GM18505 (cell line): Measurements from ENCODE around the gene KLK10.

Experiments used
- ATAC-seq: cut with Tn5 transposase; IDR thresholded peaks from one replicate; pipeline ENCODE4 v1.9.1; 2021; ENCODE audit not compliant: unreplicated experiment
- POLR2A ChIP-seq: IDR thresholded peaks from 4 replicates; pipeline ENCODE4 v1.6.1; 2011; ENCODE audit warnings: borderline replicate concordance; ENCODE audit not compliant: insufficient read depth, insufficient read length; ENCODE audit errors: extremely low read depth

Gene KLK10

GRCh38 chr19:51020988-51021651 is 1.6 kb upstream of the KLK10 start:
- ATAC-seq = no peak
- TF ChIP-seq POLR2A = no peak

GRCh38 chr19:51018745-51019543 is 565 bp downstream of the KLK10 start:
- no peak for TF ChIP-seq POLR2A
- ATAC-seq = no peak

GRCh38 chr19:51016798-51017683 is 2.5 kb downstream of the KLK10 start:
- ATAC-seq = no peak
- no peak for TF ChIP-seq POLR2A

GRCh38 chr19:51015691-51016267 is 3.7 kb downstream of the KLK10 start:
- TF ChIP-seq POLR2A = no peak
- no peak for ATAC-seq

GRCh38 chr19:51014242-51014641 is 5.3 kb downstream of the KLK10 start:
- no peak for TF ChIP-seq POLR2A
- no peak for ATAC-seq

GRCh38 chr19:51012661-51013190 is 6.8 kb downstream of the KLK10 start:
- ATAC-seq = no peak
- no peak for TF ChIP-seq POLR2A

- no peak for ATAC-seq
- no peak for TF ChIP-seq POLR2A
These were observed 9.3 kb downstream of the KLK10 start for GRCh38 chr19:51010066-51010795.

GRCh38 chr19:51009061-51009891 is 10.2 kb downstream of the KLK10 start:
- TF ChIP-seq POLR2A = no peak
- ATAC-seq = no peak

GRCh38 chr19:51007488-51007887 is 12.0 kb downstream of the KLK10 start:
- ATAC-seq = no peak
- TF ChIP-seq POLR2A = no peak

- no peak for ATAC-seq
- TF ChIP-seq POLR2A = no peak
These were observed 13.1 kb downstream of the KLK10 start for GRCh38 chr19:51006406-51006805.

- no peak for TF ChIP-seq POLR2A
These were observed 14.3 kb downstream of the KLK10 start for GRCh38 chr19:51005248-51005647.

More at GRCh38 chr19:51005248-51005647, 14.3 kb downstream of the KLK10 start:
- ATAC-seq = no peak
